Endothelial cell of umbilical vein (primary cell): ENCODE measurements around the gene GGT5. TPM values are rescaled to one million over a fixed set of nuclear protein-coding genes. Genes with fewer than 3 reads are reported as not detected.
"Not testable (repeated sequence)": the region's sequence is repeated elsewhere in the genome, so short reads cannot be mapped to it uniquely, and the experiment has no call there.

ENCODE experiments used
- BruUV-seq: library from RNA; stranded (reverse); fragments of 400-500 nt; replicated peaks from 2 replicates; lab custom pipeline; 2021; lab: Mats Ljungman, UMichigan
- CTCF ChIA-PET: fragments of 300-600, 350-600 bp; sonication (Branson Sonifier 250); formaldehyde crosslinking; loops from one replicate; lab custom pipeline; 2021; ENCODE audit warnings: antibody characterized with exemption, inconsistent platforms; lab: Charles Lee
- POLR2A ChIA-PET: fragments of 300-600, 350-600 bp; sonication (Branson Sonifier 250); formaldehyde crosslinking; loops from one replicate; lab custom pipeline; 2021; ENCODE audit warnings: antibody characterized with exemption, inconsistent platforms; lab: Charles Lee
- DNase-seq: peaks from one replicate; pipeline ENCODE4 v3.0.0-alpha.2; 2011; ENCODE audit warnings: low read depth, low spot score
- FAIRE-seq: peaks from 2 replicates; lab custom pipeline; 2011; peaks lifted over from hg19 to GRCh38; lab: Jason Lieb, UNC
- H2AFZ ChIP-seq: 2 replicates; pipeline ENCODE4 v1.6.0; 2012; ENCODE audit warnings: low read depth, low read length, control low read depth, inconsistent platforms
- H3K27ac ChIP-seq: 2 replicates; pipeline ENCODE4 v1.5.1; 2011; ENCODE audit warnings: low read depth, mild to moderate bottlenecking, control low read depth, low read length, moderate library complexity; ENCODE audit not compliant: insufficient read depth
- H3K27me3 ChIP-seq, 2 experiments: 2 replicates each; pipeline versions ENCODE4 v1.6.0 to v1.6.1; 2011; ENCODE audit warnings: low read length in 2 of 2, mixed read lengths in 1 of 2; ENCODE audit not compliant: control insufficient read depth in 2 of 2, insufficient read depth in 2 of 2
- H3K36me3 ChIP-seq, 2 experiments: 2 replicates in 1 of 2; 3 replicates in 1 of 2; pipeline ENCODE4 v1.5.1; 2011; ENCODE audit warnings: low read length in 2 of 2, mild to moderate bottlenecking in 1 of 2, moderate library complexity in 1 of 2; ENCODE audit not compliant: control insufficient read depth in 2 of 2, insufficient read depth in 2 of 2; ENCODE audit errors: extremely low read depth in 1 of 2
- H3K4me1 ChIP-seq: 3 replicates; pipeline ENCODE4 v1.5.1; 2011; ENCODE audit warnings: mild to moderate bottlenecking, low read length; ENCODE audit not compliant: control insufficient read depth, insufficient read depth; ENCODE audit errors: extremely low read depth
- H3K4me2 ChIP-seq: 2 replicates; pipeline ENCODE4 v1.6.1; 2011; ENCODE audit warnings: low read length, control low read depth, mixed read lengths; ENCODE audit not compliant: insufficient read depth
- H3K4me3 ChIP-seq, 3 experiments: fragments of 200-600 bp in 1 of 3; sonication (generic), shearing (Covaris generic) in 1 of 3; replicated peaks in 1 of 3; 2 replicates each; pipeline ENCODE4 v1.5.1; 2011 to 2016; ENCODE audit warnings: control low read depth in 3 of 3, low read length in 3 of 3, mild to moderate bottlenecking in 2 of 3, inconsistent platforms in 1 of 3, low read depth in 1 of 3, moderate library complexity in 1 of 3; ENCODE audit not compliant: insufficient read depth in 1 of 3
- H3K79me2 ChIP-seq: 2 replicates; pipeline ENCODE4 v1.6.0; 2012; ENCODE audit warnings: low read length, inconsistent platforms; ENCODE audit not compliant: control insufficient read depth, insufficient read depth
- H3K9ac ChIP-seq: replicated peaks from 2 replicates; pipeline ENCODE3; 2011; ENCODE audit warnings: low read length, control low read depth; ENCODE audit not compliant: insufficient read depth; ENCODE audit errors: extremely low read depth
- H3K9me1 ChIP-seq: replicated peaks from 3 replicates; pipeline ENCODE4 v1.6.0; 2011; ENCODE audit warnings: mild to moderate bottlenecking, low read length; ENCODE audit not compliant: control insufficient read depth, insufficient read depth; ENCODE audit errors: extremely low read depth
- H3K9me3 ChIP-seq: replicated peaks from 2 replicates; pipeline ENCODE4 v1.5.1; 2012; ENCODE audit warnings: low read length, inconsistent platforms; ENCODE audit not compliant: control insufficient read depth, insufficient read depth
- H4K20me1 ChIP-seq: replicated peaks from 2 replicates; pipeline ENCODE3; 2011; ENCODE audit warnings: mild to moderate bottlenecking, low read length; ENCODE audit not compliant: control insufficient read depth, insufficient read depth; ENCODE audit errors: extremely low read depth
- CTCF ChIP-seq, 2 donors: IDR thresholded peaks; 1 replicate in 1 of 2; 2 replicates in 1 of 2; pipeline ENCODE4 v1.5.1; 2011; ENCODE audit warnings: low read length in 2 of 2, mild to moderate bottlenecking in 2 of 2, moderate library complexity in 2 of 2, control low read depth in 1 of 2, inconsistent platforms in 1 of 2, low read depth in 1 of 2; ENCODE audit not compliant: insufficient read depth in 1 of 2; ENCODE audit errors: extremely low read depth in 1 of 2
- EZH2 ChIP-seq: IDR thresholded peaks from 2 replicates; pipeline ENCODE4 v1.6.1; 2012; ENCODE audit warnings: borderline replicate concordance, low read depth, mild to moderate bottlenecking, moderate library complexity, low read length, inconsistent platforms; ENCODE audit not compliant: severe bottlenecking
- FOS ChIP-seq: IDR thresholded peaks from 2 replicates; pipeline ENCODE4 v1.6.1; 2011; ENCODE audit warnings: mild to moderate bottlenecking, low read length, moderate library complexity, borderline replicate concordance; ENCODE audit not compliant: insufficient read depth
- GATA2 ChIP-seq: IDR thresholded peaks from 2 replicates; pipeline ENCODE4 v1.7.0; 2011; ENCODE audit warnings: low read depth, mild to moderate bottlenecking, moderate library complexity, mixed read lengths, low read length; ENCODE audit not compliant: insufficient read length, insufficient read depth
- JUN ChIP-seq: IDR thresholded peaks from 2 replicates; pipeline ENCODE4 v1.6.1; 2011; ENCODE audit warnings: borderline replicate concordance, low read depth; ENCODE audit not compliant: insufficient read length, insufficient read depth
- MAX ChIP-seq: IDR thresholded peaks from 2 replicates; pipeline ENCODE4 v1.6.1; 2011; ENCODE audit not compliant: insufficient read depth, insufficient read length
- MYC ChIP-seq: IDR thresholded peaks from one replicate; pipeline ENCODE4 v1.6.1; 2011; ENCODE audit warnings: mild to moderate bottlenecking, low read depth, low read length
- POLR2A ChIP-seq: IDR thresholded peaks from 2 replicates; pipeline ENCODE4 v1.6.1; 2012; ENCODE audit warnings: low read depth, mild to moderate bottlenecking, control low read depth, low read length
- POLR2AphosphoS5 ChIP-seq: IDR thresholded peaks from 2 replicates; pipeline ENCODE4 v1.6.1; 2012; ENCODE audit warnings: low read depth, mild to moderate bottlenecking, control low read depth, low read length, moderate library complexity; ENCODE audit not compliant: insufficient read depth
- dilution Hi-C: fragments of 300-500 bp; cut with MboI; formaldehyde crosslinking; loops from one replicate; pipeline ENCODE4 v1.15.0; 2019; ENCODE audit warnings: low sequenced_read_pairs; ENCODE audit not compliant: extremely low pct_ligation_motif_present
- intact Hi-C: fragments of 100-400 bp; cut with micrococcal nuclease; formaldehyde crosslinking; loops from one replicate; pipeline ENCODE4 v1.10.0; 2022
- polyA plus RNA-seq, 4 experiments: library from polyadenylated mRNA; depleted of rRNA in 3 of 4; stranded (reverse) in 3 of 4; unstranded in 1 of 4; fragments of >200 nt; gene quantifications; 2 replicates each; pipeline versions ENCODE4 v1.2.1 to v1.2.3, GENCODE V29; 2011 to 2012; ENCODE audit warnings: missing spikeins in 1 of 4
- total RNA-seq: library from RNA; stranded (reverse); gene quantifications from 2 replicates; pipeline ENCODE4 v1.2.3, GENCODE V29; 2021

The GGT5 gene
- total and polyA plus RNA-seq, 2 donors (not counting 3 experiments of a cell fraction or from before 2014, with no cell fraction given), result 45.9 to 293 TPM

- Histone ChIP-seq H3K9me1 (no peaks in the 10 kb centered on the region), H4K20me1 (no peaks in the 10 kb centered on the region), H3K4me2 (peak within 1 kb of the TSS; percentile 97), H3K9me3 (no peaks in the 10 kb centered on the region), H3K27me3 (no peaks in the 10 kb centered on the region), H3K27ac (peak within 1 kb of the TSS; percentile 70), H3K79me2 (peaks cover 46% of the 10 kb centered on the region), H3K36me3 (no peaks in the 10 kb centered on the region), H3K9ac (peak within 1 kb of the TSS; percentile 93), H2AFZ (peak within 1 kb of the TSS; percentile 96), H3K4me1 (peaks cover 12% of the 10 kb centered on the region), H3K4me3 (peak within 1 kb of the TSS; percentile 68 to 98 (median 85))
- BruUV-seq, result no TSS peak
- peak; percentile 96 for DNase-seq
- dilution Hi-C loops (no loop called here), intact Hi-C loops (loop anchor here (1.0 to 5.0 kb wide), 6 partner anchors 18 to 254 kb away; no protein-coding TSS in a partner anchor)
- peak; percentile 83 for FAIRE-seq
- ChIA-PET POLR2A (no interaction called here), CTCF (interaction anchor here (1.3 to 1.6 kb wide), 2 partner anchors 50 to 232 kb away, joined by 3 read pairs; no protein-coding TSS in a partner anchor)
- TF ChIP-seq POLR2A (peak; percentile 99), FOS (no peak), POLR2AphosphoS5 (peak; percentile 99), GATA2 (no peak), EZH2 (no peak), MAX (no peak), JUN (no peak), CTCF (IDR thresholded peaks at IDR 0.05; ENCODE audit: extremely low read depth in 1 of 2, insufficient read depth in 1 of 2, low read depth in 1 of 2, low read length in 2 of 2) (peak in 1 of 2 donors; percentile 6), MYC (no peak)
These were observed 25.9 kb upstream of the GGT5 start, which contains the start of gene SPECC1L for GRCh38 chr22:24270556-24271385. Gene SPECC1L, plus strand, starts transcription at chr22:24270831. Its CDS starts 31,401 bp downstream, at chr22:24302232.

GRCh38 chr22:24266495-24266894, 21.6 kb upstream of the GGT5 start:
- H3K79me2 ChIP-seq, H4K20me1 ChIP-seq, intact Hi-C loops, H3K9me3 ChIP-seq, H3K27ac ChIP-seq, H2AFZ ChIP-seq, H3K4me2 ChIP-seq, H3K9me1 ChIP-seq, H3K27me3 ChIP-seq, H3K36me3 ChIP-seq, dilution Hi-C loops, BruUV-seq, H3K9ac ChIP-seq, DNase-seq, FAIRE-seq, CTCF ChIA-PET, H3K4me3 ChIP-seq, POLR2A ChIA-PET: not testable (repeated sequence)
- peaks cover 11% of the 10 kb centered on the region for H3K4me1 ChIP-seq
